GM18517 (cell line): ENCODE results near the gene SETDB2.

Source experiments
- ATAC-seq: cut with Tn5 transposase; IDR thresholded peaks from one replicate; pipeline ENCODE4 v1.9.1; 2021; ENCODE audit warnings: mild to moderate bottlenecking, moderate library complexity; ENCODE audit not compliant: unreplicated experiment

The SETDB2 gene

GRCh38 chr13:49428041-49428763 is 15.9 kb upstream of the SETDB2 start:
- ATAC-seq: no peak

- ATAC-seq: no peak
Measured at GRCh38 chr13:49429121-49429520, 15.0 kb upstream of the SETDB2 start.

- ATAC-seq: no peak
Measured at GRCh38 chr13:49435992-49436391, 8.1 kb upstream of the SETDB2 start.

- ATAC-seq: no peak
Measured at GRCh38 chr13:49436890-49437289, 7.2 kb upstream of the SETDB2 start.

GRCh38 chr13:49437705-49438104 is 6.4 kb upstream of the SETDB2 start:
- ATAC-seq: no peak

GRCh38 chr13:49439609-49440008 is 4.5 kb upstream of the SETDB2 start:
- ATAC-seq: no peak

- no peak for ATAC-seq
Measured at GRCh38 chr13:49441312-49441711, 2.8 kb upstream of the SETDB2 start.

- ATAC-seq: no peak
Measured at GRCh38 chr13:49441846-49442245, 2.2 kb upstream of the SETDB2 start.

GRCh38 chr13:49443357-49443703 is 744 bp upstream of the SETDB2 start:
- ATAC-seq: no peak

GRCh38 chr13:49444524-49445395 is 686 bp downstream of the SETDB2 start:
- ATAC-seq: peak; percentile 10

- ATAC-seq: no peak
Measured at GRCh38 chr13:49446473-49446872, 2.4 kb downstream of the SETDB2 start.

GRCh38 chr13:49448753-49449152 is 4.7 kb downstream of the SETDB2 start:
- no peak for ATAC-seq

GRCh38 chr13:49450105-49450819 is 6.2 kb downstream of the SETDB2 start:
- ATAC-seq: no peak

GRCh38 chr13:49452725-49453457 is 8.8 kb downstream of the SETDB2 start:
- ATAC-seq: no peak

- no peak for ATAC-seq
Measured at GRCh38 chr13:49453465-49453864, 9.4 kb downstream of the SETDB2 start.

GRCh38 chr13:49454388-49455006 is 10.4 kb downstream of the SETDB2 start:
- peak; percentile 96 for ATAC-seq

- peak; percentile 39 for ATAC-seq
Measured at GRCh38 chr13:49455007-49455398, 10.9 kb downstream of the SETDB2 start.

- no peak for ATAC-seq
Measured at GRCh38 chr13:49456156-49456555, 12.1 kb downstream of the SETDB2 start.

GRCh38 chr13:49457221-49457620 is 13.1 kb downstream of the SETDB2 start:
- ATAC-seq: no peak

- ATAC-seq: no peak
Measured at GRCh38 chr13:49459580-49459979, 15.5 kb downstream of the SETDB2 start.

- ATAC-seq: no peak
Measured at GRCh38 chr13:49464085-49464484, 20.0 kb downstream of the SETDB2 start.
